COLO829 (cell line): ENCODE measurements around the gene PRDM1.

Experiments
- DNase-seq: peaks from one replicate; pipeline ENCODE4 v3.0.0; 2012; ENCODE audit warnings: low spot score

PRDM1 gene

DNA sequence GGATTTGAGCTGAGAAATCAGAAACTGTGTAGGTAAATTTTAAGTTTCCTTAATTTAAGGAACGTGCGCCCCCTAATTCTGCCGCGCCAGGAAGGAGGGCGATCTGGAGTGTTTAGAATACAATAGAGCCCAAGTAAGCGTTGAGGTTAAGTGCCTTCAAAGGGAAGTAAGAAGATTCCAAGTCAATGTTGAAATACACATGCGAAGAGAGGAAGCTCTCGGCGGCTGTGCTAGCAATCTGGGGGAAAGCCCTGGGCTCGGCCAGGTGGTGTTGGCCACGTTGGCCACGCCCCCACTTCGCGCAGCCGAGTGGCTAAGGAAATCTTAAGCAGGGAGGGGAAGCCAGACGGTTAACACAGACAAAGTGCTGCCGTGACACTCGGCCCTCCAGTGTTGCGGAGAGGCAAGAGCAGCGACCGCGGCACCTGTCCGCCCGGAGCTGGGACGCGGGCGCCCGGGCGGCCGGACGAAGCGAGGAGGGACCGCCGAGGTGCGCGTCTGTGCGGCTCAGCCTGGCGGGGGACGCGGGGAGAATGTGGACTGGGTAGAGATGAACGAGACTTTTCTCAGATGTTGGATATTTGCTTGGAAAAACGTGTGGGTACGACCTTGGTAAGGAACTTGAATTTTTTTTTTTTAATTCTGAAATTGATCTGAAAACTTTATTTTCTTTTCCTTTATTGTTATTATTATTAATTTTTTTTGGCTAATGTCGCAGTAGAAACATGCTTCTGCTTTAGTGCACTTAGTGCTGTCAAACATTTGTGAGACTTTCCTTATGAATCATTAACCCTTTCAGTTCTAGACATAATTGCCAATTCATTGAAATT, at the start of gene PRDM1:
PRDM1 (plus strand) TSS at position 353 of the 830 bp plus-strand sequence; CDS start at position 571, 218 bp downstream.
- peak; percentile 34 for DNase-seq

- DNase-seq = no peak
These were observed 49.1 kb upstream of the PRDM1 start for GRCh38 chr6:106037060-106037459.

DNA sequence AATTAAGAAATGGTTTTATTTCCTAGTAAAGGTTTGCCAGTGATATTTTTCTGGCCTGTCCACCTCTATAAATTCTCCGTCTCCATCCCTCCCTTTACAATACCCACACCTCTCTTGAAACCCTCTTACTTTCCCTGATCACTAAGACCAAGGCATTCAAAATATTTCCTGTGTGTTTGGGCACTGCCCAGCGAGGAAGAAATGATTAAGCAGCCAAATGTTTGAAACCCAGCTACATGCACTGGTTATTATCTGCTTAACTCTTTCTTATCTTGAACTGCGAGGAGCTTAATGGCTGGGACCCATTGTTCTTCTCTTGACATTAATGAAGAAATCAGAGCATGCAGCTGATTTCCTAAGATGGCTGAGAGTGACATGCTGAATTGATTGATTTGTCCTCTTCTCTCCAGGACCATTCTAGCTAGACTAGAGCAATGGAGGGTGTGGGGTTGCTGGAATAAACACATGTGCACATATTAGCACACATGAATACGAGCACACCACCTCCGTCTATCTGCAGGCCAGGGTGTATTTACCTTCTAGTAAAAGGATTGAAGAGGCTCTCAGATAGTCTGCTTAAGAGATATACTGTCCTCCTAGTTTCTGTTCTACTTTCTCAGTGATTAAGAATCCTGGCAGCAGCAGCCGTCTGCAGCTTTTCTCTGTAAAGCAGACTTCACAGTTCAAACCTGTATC, 46.1 kb upstream of the PRDM1 start:
- no peak for DNase-seq

GRCh38 chr6:106044151-106044550, 42.0 kb upstream of the PRDM1 start:
- no peak for DNase-seq

DNA sequence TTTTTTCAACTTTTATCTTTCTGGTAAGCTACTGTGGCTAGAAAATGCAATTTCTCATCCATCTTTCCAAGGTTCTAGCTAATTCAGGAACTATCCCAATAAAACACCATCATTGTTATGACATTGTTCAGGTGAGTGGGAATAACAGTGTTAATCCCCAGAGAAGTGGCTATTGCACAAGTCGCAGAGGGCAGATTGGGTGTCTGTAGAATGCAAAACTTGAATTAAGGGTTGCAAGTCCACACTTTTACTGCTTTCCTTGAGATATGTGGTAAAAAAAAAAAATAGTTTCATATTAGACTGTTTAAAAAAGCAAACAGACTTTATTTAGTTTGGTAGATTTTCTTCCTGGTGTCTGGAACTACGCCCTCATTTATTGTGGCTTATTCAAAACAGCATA, 41.1 kb upstream of the PRDM1 start:
- no peak for DNase-seq

DNA sequence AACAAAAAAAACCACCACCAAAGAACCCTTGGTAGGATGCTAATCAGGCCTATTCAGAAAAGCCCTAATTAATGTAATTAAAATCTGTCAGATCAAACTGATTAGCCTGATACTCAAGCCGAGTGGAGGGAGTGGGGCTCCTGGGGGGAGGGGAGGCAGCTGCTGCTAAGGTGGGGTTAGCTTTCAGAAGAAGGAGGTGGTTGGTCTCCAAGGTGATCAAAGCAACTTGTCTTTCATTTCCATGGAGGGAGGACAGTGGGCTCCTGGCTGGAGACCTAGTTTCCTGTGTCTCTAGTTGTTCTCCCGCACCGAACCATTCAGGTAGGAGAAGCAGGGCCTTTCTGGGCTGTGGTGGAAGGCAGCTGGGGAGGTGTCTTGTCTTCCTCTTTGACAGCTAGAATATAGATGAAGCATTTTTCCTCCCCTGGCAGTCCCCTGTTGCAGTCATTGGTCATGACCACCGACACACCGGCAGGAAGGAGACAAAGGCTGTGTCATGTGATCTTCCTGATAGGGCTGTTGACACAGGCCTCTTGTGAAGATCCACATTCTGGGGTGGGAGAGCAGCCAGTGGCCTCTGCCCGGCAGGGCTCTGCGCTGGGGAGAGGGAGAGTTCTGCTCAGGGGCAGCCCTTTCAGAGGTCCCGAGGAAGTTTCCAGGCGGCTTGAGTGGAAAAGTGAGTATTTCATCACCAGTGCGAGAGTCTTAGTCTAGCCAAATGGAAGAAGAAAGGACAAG, 39.9 kb upstream of the PRDM1 start:
- no peak for DNase-seq

DNA sequence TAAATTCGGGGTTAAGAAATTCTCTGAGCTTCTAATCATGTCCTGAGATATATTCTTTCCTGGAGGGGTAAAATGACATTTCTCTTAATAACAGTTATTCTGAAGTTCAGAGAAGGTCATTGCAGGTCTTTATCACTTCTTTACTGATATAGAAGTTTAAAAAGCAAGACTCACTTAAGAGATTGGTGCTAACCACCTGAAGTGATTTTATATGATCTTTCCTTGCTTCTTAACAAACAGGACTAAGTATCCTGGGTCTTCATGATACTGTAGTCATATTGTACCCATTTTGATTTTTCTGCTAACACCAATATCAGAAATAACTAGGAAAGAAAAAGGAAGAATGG, 39.3 kb upstream of the PRDM1 start:
- DNase-seq = no peak

DNA sequence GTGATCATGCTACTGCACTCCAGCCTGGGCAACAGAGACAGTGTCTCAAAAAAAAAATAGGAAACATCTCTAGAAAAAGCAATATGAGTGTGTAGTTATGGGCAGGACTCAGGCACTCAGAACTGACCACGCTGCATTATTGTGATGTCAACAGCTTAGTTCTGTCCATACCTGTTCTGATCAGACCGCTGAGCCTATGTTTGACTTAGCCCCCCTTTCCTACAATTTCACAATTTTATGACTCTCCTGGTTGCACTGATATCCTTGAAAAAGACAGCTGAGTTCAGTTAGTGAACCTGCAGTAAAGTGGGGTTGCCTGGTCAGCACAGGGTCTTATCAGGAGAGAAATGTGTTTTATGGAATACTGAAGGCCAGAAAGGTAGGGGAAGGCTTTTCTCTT, 37.8 kb upstream of the PRDM1 start:
- no peak for DNase-seq

- DNase-seq = no peak
These were observed 35.6 kb upstream of the PRDM1 start for GRCh38 chr6:106050538-106050937.

- no peak for DNase-seq
These were observed 34.9 kb upstream of the PRDM1 start for GRCh38 chr6:106051226-106051625.

- no peak for DNase-seq
These were observed 32.5 kb upstream of the PRDM1 start for GRCh38 chr6:106053484-106054205.

GRCh38 chr6:106055489-106055888, 30.6 kb upstream of the PRDM1 start:
- DNase-seq = no peak

DNA sequence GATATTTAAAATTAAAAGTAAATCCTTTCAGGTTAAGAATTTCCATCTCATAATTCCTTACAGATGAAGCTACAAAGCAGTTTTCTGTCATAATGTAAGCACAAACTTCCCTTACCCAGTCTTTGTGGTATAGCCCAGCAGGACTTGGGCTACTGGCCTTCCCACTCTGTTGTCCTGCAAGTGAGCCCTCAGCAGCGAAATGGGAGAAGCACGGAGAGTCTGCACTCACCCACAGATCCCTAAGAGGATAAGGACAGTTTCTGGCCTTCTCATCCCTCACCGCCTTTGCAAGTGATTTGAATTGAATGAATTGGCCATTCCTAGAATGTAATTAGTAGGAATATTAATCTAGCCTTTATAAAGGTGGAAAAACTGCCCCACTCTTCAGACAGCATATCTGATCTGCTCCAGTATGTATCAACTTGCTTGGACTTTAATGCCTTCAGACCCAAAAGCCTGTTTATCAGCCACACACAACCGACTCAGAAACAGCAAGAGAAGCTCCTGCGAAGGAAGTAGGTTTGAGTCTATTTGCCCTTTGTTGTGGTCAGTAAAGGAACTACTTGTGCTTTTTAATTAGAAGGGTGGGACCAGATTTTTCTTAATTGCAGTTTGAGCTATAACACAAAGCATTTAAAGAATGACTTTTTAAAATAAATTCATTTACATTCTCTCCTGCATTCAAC, 29.9 kb upstream of the PRDM1 start:
- DNase-seq = no peak

DNA sequence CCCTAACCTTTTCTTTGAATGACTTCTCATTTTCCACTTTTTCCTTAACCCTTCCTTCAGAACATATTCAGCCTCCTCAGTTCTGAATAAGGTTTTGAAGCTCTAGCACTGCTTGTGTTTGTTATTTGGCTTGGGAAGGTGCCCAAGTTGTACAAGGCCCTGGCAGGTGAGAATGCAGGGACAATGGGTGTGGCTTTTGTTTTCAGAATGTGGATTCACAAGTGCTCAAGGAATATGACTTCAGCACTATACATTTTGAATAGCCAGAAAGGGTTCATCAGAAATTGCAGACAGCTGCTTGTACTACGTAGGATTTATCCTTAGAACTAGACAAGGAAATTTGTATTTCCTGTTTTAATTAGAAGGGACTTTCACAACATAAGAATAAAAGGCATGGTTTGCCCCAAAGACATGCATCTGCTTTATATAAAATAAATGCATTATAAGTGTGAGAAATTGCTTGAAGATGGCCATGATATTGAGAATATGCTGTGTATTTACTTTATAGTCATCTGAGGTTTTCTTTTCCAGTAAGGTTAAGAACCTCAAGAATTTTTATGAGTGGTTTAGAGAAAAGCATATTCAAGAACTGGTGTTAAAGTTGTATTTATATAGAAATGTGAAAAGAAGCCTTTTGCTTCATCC, 29.3 kb upstream of the PRDM1 start:
- no peak for DNase-seq

GRCh38 chr6:106059331-106059730, 26.8 kb upstream of the PRDM1 start:
- DNase-seq = no peak

GRCh38 chr6:106060167-106060566, 26.0 kb upstream of the PRDM1 start:
- no peak for DNase-seq

GRCh38 chr6:106063448-106063850, 22.7 kb upstream of the PRDM1 start:
- no peak for DNase-seq

GRCh38 chr6:106064142-106064541, 22.0 kb upstream of the PRDM1 start:
- no peak for DNase-seq

- DNase-seq = no peak
These were observed 21.4 kb upstream of the PRDM1 start for GRCh38 chr6:106064756-106065155.

DNA sequence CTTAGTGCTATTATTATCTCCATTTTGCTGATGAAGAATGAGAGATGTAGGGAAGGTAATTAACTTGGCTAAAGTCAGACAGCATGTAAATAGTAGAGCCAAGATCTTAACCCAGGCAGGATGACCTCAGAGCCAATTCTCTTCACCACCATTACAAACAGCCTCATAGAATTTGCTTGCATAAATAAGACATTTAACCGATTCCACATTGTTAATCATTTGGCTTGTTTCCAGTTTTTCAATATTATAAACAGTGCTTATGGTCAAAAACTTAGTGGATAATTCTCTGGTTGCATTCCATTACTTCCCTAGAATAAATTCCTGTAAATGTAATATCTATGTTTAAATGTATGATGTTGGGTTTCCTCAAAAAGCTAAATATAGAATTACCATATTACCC, 19.1 kb upstream of the PRDM1 start:
- DNase-seq = no peak

- no peak for DNase-seq
These were observed 16.7 kb upstream of the PRDM1 start for GRCh38 chr6:106069478-106069877.
